HepG2 (cell line): ENCODE results near the gene CNNM4. TPM values are rescaled to one million over a fixed set of nuclear protein-coding genes. Genes with fewer than 3 reads are reported as not detected.

Source experiments
- ATAC-seq: fragments of 200-7000 bp; cut with Tn5 transposase; 3 replicates; pipeline ENCODE4 v1.9.1; 2020; ENCODE audit warnings: mild to moderate bottlenecking, moderate library complexity
- BruUV-seq: library from RNA; stranded (reverse); fragments of 400-500 nt; replicated peaks from 2 replicates; lab custom pipeline; 2021; lab: Mats Ljungman, UMichigan
- CTCF ChIA-PET: fragments of 300-600 bp; formaldehyde crosslinking; extraction: SDS; loops from one replicate; lab custom pipeline; 2021; ENCODE audit warnings: low total read pairs, inconsistent platforms, low intra/inter-chr PET ratio; lab: Yijun Ruan, JAX
- POLR2A ChIA-PET: fragments of 350-600 bp; sonication (Branson Sonifier 250); formaldehyde crosslinking; loops from one replicate; lab custom pipeline; 2020; ENCODE audit warnings: antibody characterized with exemption, inconsistent platforms; lab: Yijun Ruan, JAX
- DNase-seq: peaks from one replicate; pipeline ENCODE4 v3.0.0-alpha.2; 2015; ENCODE audit warnings: low spot score
- FAIRE-seq: peaks from 3 replicates; lab custom pipeline; 2011; peaks lifted over from hg19 to GRCh38; lab: Jason Lieb, UNC
- H2AFZ ChIP-seq: one replicate; pipeline ENCODE4 v1.6.1; 2011; ENCODE audit warnings: low read length, inconsistent platforms
- H3K27ac ChIP-seq: fragments of 300-600 bp; 3 replicates; pipeline ENCODE4 v1.8.0; 2011; ENCODE audit warnings: mixed run types, mild to moderate bottlenecking, mixed read lengths, low read length, inconsistent platforms; ENCODE audit not compliant: insufficient read depth; ENCODE audit errors: extremely low read length
- H3K27me3 ChIP-seq, 2 experiments: fragments of 200-600 bp in 1 of 2; 2 replicates in 1 of 2; 3 replicates in 1 of 2; pipeline versions ENCODE4 v1.6.0 to v1.8.0; 2011; ENCODE audit warnings: low read length in 2 of 2, mild to moderate bottlenecking in 2 of 2, moderate library complexity in 2 of 2, inconsistent platforms in 1 of 2; ENCODE audit not compliant: insufficient read depth in 2 of 2, control insufficient read depth in 1 of 2
- H3K36me3 ChIP-seq, 2 experiments: fragments of 200-600 bp in 1 of 2; replicated peaks in 1 of 2; 2 replicates in 1 of 2; 3 replicates in 1 of 2; pipeline versions ENCODE4 v1.5.1 to v1.8.0; 2011; ENCODE audit warnings: low read length in 2 of 2, inconsistent platforms in 1 of 2; ENCODE audit not compliant: insufficient read depth in 2 of 2, control insufficient read depth in 1 of 2
- H3K4me1 ChIP-seq: 2 replicates; pipeline ENCODE4 v1.5.1; 2012; ENCODE audit warnings: low read length, inconsistent platforms; ENCODE audit not compliant: insufficient read depth
- H3K4me2 ChIP-seq: 2 replicates; pipeline ENCODE4 v1.6.0; 2011; ENCODE audit warnings: low read depth, low read length, inconsistent platforms
- H3K4me3 ChIP-seq, 3 experiments: fragments of 200-600 bp in 1 of 3; sonication (generic), shearing (Covaris generic) in 1 of 3; replicated peaks in 1 of 3; 2 replicates each; pipeline ENCODE4 v1.5.1; 2011 to 2016; ENCODE audit warnings: low read length in 3 of 3, inconsistent platforms in 2 of 3, low read depth in 2 of 3, mild to moderate bottlenecking in 2 of 3, control low read depth in 1 of 3, mixed read lengths in 1 of 3; ENCODE audit not compliant: insufficient read depth in 1 of 3
- H3K79me2 ChIP-seq: one replicate; pipeline ENCODE4 v1.6.1; 2011; ENCODE audit warnings: low read length, inconsistent platforms; ENCODE audit not compliant: insufficient read depth
- H3K9ac ChIP-seq: 2 replicates; pipeline ENCODE4 v1.6.0; 2011; ENCODE audit warnings: mild to moderate bottlenecking, low read depth, low read length, inconsistent platforms; ENCODE audit not compliant: insufficient read depth
- H3K9me3 ChIP-seq: 2 replicates; pipeline ENCODE4 v1.5.1; 2012; ENCODE audit warnings: mild to moderate bottlenecking, low read length
- H4K20me1 ChIP-seq: 2 replicates; pipeline ENCODE4 v1.6.0; 2011; ENCODE audit warnings: inconsistent platforms, mild to moderate bottlenecking, low read length, moderate library complexity; ENCODE audit not compliant: insufficient read depth
- AGO2 ChIP-seq: fragments of 200-400 bp; formaldehyde crosslinking; optimal IDR thresholded peaks from 2 replicates; pipeline ENCODE3; 2017; ENCODE audit warnings: mild to moderate bottlenecking, low read depth, low read length, moderate library complexity
- CC2D1A ChIP-seq: sonication (generic); formaldehyde crosslinking; IDR thresholded peaks from 2 replicates; pipeline ENCODE4 v1.8.1; 2023; ENCODE audit warnings: mild to moderate bottlenecking, missing genetic modification reagents
- NONO ChIP-seq, 2 experiments: fragments of 450-650 bp in 1 of 2; sonication (generic) in 1 of 2; formaldehyde crosslinking in 1 of 2; IDR thresholded peaks in 1 of 2; conservative IDR thresholded peaks in 1 of 2; 2 replicates each; pipeline versions ENCODE4 v1.6.1 to v1.8.0; 2017 to 2022; ENCODE audit warnings: mild to moderate bottlenecking in 1 of 2, missing genetic modification reagents in 1 of 2, moderate library complexity in 1 of 2
- PLSCR1 ChIP-seq: sonication (generic); formaldehyde crosslinking; IDR thresholded peaks from 2 replicates; pipeline ENCODE4 v1.5.0; 2020; ENCODE audit warnings: missing genetic modification reagents, mild to moderate bottlenecking, borderline replicate concordance
- POLR2G ChIP-seq: fragments of 200-400 bp; formaldehyde crosslinking; IDR thresholded peaks from 2 replicates; pipeline ENCODE4 v1.6.1; 2018; ENCODE audit warnings: mild to moderate bottlenecking, low read depth, low read length, moderate library complexity
- SIN3A ChIP-seq: IDR thresholded peaks from 2 replicates; pipeline ENCODE4 v1.6.1; 2011; ENCODE audit warnings: low read depth, mild to moderate bottlenecking, control low read depth, low read length, borderline replicate concordance
- SIN3B ChIP-seq: fragments of 150-350 bp; IDR thresholded peaks from 2 replicates; pipeline ENCODE4 v1.6.1; 2014; ENCODE audit warnings: low read length
- SPEN ChIP-seq: sonication (generic); formaldehyde crosslinking; IDR thresholded peaks from 2 replicates; pipeline ENCODE4 v1.5.1; 2020; ENCODE audit warnings: low read depth, mild to moderate bottlenecking, missing genetic modification reagents
- TRIM22 ChIP-seq: fragments of 450-650 bp; IDR thresholded peaks from 2 replicates; pipeline ENCODE4 v1.6.1; 2017
- ZFAT ChIP-seq: sonication (generic); formaldehyde crosslinking; conservative IDR thresholded peaks from 2 replicates; pipeline ENCODE4 v1.8.1; 2023; ENCODE audit warnings: missing genetic modification reagents, inconsistent platforms
- ZNF101 ChIP-seq: sonication (generic); formaldehyde crosslinking; IDR thresholded peaks from 2 replicates; pipeline ENCODE4 v1.4.0; 2020; ENCODE audit warnings: mild to moderate bottlenecking, low read depth, missing genetic modification reagents, borderline replicate concordance
- ZNF432 ChIP-seq: sonication (generic); formaldehyde crosslinking; IDR thresholded peaks from 2 replicates; pipeline ENCODE4 v1.5.0; 2020; ENCODE audit warnings: missing genetic modification reagents, mild to moderate bottlenecking, borderline replicate concordance
- ZNF749 ChIP-seq: sonication (generic); formaldehyde crosslinking; IDR thresholded peaks from 2 replicates; pipeline ENCODE4 v1.8.0; 2022; ENCODE audit warnings: mild to moderate bottlenecking, missing genetic modification reagents, moderate library complexity, borderline replicate concordance
- WGBS: methylation state at CpG from one replicate; pipeline ENCODE4 v1.1.6; 2017; ENCODE audit warnings: low lambda C conversion rate; 5-methylcytosine and 5-hydroxymethylcytosine counted together
- in situ Hi-C: cut with HindIII; loops from 2 replicates; pipeline ENCODE4 v1.10.0; 2017; ENCODE audit warnings: low pct_unique_long_range_greater_than_20kb; ENCODE audit not compliant: extremely low pct_ligation_motif_present
- intact Hi-C: fragments of 100-400 bp; cut with micrococcal nuclease; formaldehyde crosslinking; loops from one replicate; pipeline ENCODE4 v1.10.0; 2022; ENCODE audit not compliant: unreplicated experiment
- polyA plus RNA-seq, 8 experiments: library from polyadenylated mRNA; depleted of rRNA in 3 of 8; stranded (reverse) in 7 of 8; unstranded in 1 of 8; fragments of >200 nt; fragmentation: Illumina TruSeq in 4 of 8; extraction: Trizol in 4 of 8; gene quantifications; 2 replicates each; pipeline versions ENCODE4 v1.2.1 to v1.2.3, GENCODE V29; 2011 to 2016; ENCODE audit warnings: low read depth in 4 of 8, missing spikeins in 1 of 8, mixed read lengths in 1 of 8; ENCODE audit not compliant: insufficient read depth in 1 of 8
- total RNA-seq, 5 experiments: library from RNA; depleted of rRNA; stranded (reverse); fragments of >200 nt; fragmentation: Illumina TruSeq; extraction: Trizol; gene quantifications; 2 replicates each; pipeline ENCODE4 v1.2.3, GENCODE V29; 2016; ENCODE audit warnings: low read depth in 1 of 5
- TF ChIP-seq, protein P1 (sequence below), 2 experiments: sonication (generic) in 1 of 2; formaldehyde crosslinking in 1 of 2; IDR thresholded peaks; 2 replicates each; pipeline versions ENCODE4 v1.4.0 to v1.6.1; 2016 to 2020; ENCODE audit warnings: borderline replicate concordance in 1 of 2, low read depth in 1 of 2, mild to moderate bottlenecking in 1 of 2, missing genetic modification reagents in 1 of 2
- TF ChIP-seq, protein P2 (sequence below): sonication (generic); formaldehyde crosslinking; IDR thresholded peaks from 2 replicates; pipeline ENCODE4 v1.8.1; 2023; ENCODE audit warnings: mild to moderate bottlenecking, missing genetic modification reagents, borderline replicate concordance

Gene CNNM4
- total and polyA plus RNA-seq, 2 of the 13 experiments (the other 11 are each of a cell fraction or from before 2014, with no cell fraction given), result 5.9 to 8.4 TPM

DNA sequence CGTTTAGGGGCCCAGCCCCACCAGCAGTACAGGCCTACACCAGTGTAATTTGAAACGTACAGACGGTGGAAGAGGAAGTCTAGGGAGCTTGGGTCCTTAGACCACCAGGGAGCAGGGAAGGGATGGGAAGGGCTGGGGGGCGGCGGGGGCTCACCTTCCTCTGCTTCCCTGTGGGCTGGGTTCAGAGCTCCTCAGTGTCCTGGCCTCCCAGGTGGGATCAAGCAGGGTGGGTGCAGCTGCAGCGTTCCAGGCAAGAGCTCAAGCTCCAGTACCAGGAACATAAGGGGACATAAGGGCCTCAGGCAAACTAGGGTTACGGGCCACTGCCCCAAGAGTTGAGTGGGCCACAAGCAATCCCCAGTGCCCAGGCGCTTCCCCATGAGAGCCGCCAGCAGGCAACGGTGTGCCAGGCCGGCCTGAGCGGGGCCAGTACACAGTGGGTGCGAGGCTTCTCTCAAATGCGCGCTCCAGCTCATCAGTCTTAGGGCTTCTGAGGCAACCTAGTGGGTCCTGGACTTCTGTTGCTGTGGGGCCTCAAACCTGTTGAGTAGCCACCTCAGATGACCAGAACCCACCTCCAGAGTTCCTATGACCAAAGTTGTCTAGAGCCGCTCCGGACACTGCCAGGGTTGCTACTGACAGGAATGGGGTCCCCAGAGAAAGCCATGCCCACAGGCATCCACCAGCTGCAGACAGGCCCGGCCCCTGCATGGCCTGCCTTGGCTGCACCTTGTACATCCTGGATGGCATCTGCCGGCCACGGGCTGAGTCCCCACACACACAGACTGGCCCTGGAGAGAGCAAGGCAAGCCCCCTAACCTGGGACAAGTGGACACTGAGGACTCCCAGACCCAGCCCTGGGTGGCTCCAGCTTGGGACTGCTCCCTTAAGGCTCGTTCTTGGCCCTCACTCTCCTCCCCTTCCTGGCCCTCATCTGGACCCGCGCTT, 77.9 kb downstream of the CNNM4 start:
- POLR2A ChIA-PET, result interaction anchor here (0.7 to 2.4 kb wide), 7 partner anchors 9 to 24 kb away, joined by 3 to 7 read pairs (median 3); partner anchors contain the start of genes ANKRD39 and CNNM3
- in situ Hi-C loops, result no loop called here
- TF ChIP-seq ZNF749 (CRISPR knock-in tag) (no peak), AGO2 (peak; percentile 95), CC2D1A (no peak), SIN3A (no peak), ZFAT (CRISPR knock-in tag) (no peak), SIN3B (no peak), POLR2G (peak; percentile 40; the same call in 1 of the 2 replicates), ZNF101 (CRISPR knock-in tag) (no peak), PLSCR1 (no peak), NONO (IDR thresholded peaks at IDR 0.05) (no peak), NONO (CRISPR knock-in tag; conservative IDR thresholded peaks at IDR 0.05) (peak; percentile 53; the same call in 1 of the 2 replicates), TRIM22 (no peak), SPEN (CRISPR knock-in tag) (no peak), ZNF432 (CRISPR knock-in tag) (no peak)
- TF ChIP-seq, protein P1, sequence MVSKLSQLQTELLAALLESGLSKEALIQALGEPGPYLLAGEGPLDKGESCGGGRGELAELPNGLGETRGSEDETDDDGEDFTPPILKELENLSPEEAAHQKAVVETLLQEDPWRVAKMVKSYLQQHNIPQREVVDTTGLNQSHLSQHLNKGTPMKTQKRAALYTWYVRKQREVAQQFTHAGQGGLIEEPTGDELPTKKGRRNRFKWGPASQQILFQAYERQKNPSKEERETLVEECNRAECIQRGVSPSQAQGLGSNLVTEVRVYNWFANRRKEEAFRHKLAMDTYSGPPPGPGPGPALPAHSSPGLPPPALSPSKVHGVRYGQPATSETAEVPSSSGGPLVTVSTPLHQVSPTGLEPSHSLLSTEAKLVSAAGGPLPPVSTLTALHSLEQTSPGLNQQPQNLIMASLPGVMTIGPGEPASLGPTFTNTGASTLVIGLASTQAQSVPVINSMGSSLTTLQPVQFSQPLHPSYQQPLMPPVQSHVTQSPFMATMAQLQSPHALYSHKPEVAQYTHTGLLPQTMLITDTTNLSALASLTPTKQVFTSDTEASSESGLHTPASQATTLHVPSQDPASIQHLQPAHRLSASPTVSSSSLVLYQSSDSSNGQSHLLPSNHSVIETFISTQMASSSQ (IDR thresholded peaks at IDR 0.05; ENCODE audit: low read depth), result no peak
- TF ChIP-seq, protein P1 (CRISPR knock-in tag; IDR thresholded peaks at IDR 0.05; ENCODE audit: borderline replicate concordance), result peak; percentile 36; the same call in 1 of the 2 replicates
- TF ChIP-seq, protein P2, sequence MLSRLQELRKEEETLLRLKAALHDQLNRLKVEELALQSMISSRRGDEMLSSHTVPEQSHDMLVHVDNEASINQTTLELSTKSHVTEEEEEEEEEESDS, result no peak

More for the DNA sequence above, 77.9 kb downstream of the CNNM4 start:
- Histone ChIP-seq H2AFZ (no peak overlapping the region), H3K9ac (no peak overlapping the region), H3K36me3 (peaks cover 6 to 10% of the 10 kb centered on the region in 2 experiments), H3K27me3 (no peaks in the 10 kb centered on the region), H4K20me1 (no peaks in the 10 kb centered on the region), H3K9me3 (no peaks in the 10 kb centered on the region), H3K4me2 (no peak overlapping the region), H3K79me2 (no peaks in the 10 kb centered on the region), H3K4me3 (no peak overlapping the region), H3K27ac (no peak overlapping the region), H3K4me1 (no peaks in the 10 kb centered on the region)
- 97% methylated on average over 18 of the region's 23 CpGs for WGBS
- ATAC-seq (peak; percentile 10), DNase-seq (no peak), FAIRE-seq (no peak)
- CTCF ChIA-PET, result no interaction called here
- BruUV-seq, result no TSS peak
- intact Hi-C loops, result no loop called here
